Measurements from ENCODE around the gene LSM12.
"Not testable (repeated sequence)": the region's sequence is repeated elsewhere in the genome, so short reads cannot be mapped to it uniquely, and the experiment has no call there.

LSM12 gene

GRCh38 chr17:44066204-44066930 lies at the start of gene LSM12:
Gene LSM12 (minus strand): TSS chr17:44066671. CDS start chr17:44066587, 84 bp downstream.
- peak; percentile 84 for DNase-seq

DNA sequence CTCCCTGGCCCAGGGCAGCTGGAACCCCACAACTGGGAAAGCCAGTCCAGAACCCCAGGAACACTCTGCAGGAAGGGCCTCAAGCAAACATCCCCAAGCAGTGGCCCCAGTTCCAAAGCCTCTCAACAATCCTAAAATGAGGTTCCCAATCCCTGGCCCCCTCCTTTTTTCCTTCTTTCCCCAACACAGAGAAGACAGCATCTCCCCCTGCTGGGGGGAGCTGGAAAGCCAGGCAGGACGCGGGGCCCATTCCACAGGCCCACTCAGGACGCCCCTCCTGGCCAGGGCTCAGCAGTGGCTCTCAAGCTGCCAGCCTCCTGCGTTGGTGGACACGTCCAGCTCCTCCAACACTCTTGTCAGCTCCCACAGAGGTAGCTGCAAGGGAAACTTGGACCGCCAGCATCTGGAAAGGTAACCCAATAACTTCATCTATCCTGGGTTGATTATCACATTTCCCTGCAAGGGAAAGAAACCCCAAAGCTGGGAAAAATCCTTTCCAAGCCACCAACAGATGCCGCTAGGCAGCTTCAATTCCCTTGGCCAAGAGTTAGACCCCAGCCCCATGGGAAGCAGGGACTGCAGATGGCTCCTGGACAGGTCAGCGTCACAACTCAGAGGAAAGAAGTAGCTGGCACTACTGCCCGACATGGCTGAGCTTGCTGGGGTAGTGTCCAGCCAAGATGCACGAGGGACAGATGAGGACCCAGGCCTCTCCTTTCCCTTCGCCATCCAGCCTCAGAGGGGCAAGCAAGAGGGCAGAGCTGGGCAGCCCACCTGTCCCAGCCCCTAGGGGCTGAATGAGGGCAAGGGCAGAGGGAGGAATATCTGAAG lies 49.3 kb upstream of the LSM12 start:
- DNase-seq = no peak

DNA sequence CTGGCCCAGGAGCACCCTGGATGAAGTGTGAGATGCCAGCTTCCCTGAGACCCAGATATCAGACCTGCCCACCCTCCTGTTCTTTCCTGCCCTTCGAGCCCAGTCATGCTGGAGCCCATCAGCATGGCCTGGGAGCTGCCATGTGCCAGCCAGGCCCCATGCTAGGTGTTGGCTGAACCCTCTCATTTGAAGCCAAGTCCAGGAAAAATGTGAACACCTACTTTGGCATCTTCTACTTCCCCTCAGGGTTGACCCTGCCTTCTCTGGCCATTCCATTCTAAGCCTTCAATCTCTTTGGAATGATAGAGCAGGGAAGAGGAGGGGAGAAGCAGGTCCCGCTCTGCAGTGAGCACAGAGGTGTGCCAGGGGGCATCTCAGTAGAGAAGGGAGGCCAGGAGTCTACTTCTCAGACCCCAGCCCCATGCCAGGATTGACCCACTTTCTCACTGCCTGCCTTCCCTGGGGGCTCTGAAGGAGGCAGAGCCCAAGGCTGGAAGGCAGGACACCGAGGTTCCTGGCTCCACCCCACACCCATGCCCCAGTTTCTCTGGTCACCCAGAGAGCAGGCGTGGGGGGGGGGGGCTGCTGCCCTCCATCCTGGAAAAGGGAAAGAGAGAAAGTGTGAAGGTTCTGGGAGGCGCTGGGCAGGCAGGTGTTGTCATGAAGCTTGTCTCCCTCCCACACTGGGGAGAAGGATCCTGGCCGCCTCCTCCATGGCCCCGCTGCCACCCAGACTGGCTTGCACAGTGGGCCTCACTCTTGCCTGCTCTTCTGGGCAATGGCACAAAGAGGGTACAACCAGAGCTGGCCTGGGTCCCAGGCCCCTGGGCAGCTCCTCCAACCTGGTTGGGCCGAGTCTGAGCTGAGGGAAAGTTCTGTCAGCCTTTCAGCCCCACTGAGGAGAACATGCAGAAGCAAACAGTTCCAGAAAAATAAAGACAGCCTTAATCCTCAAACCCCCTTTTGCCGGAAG lies 47.7 kb upstream of the LSM12 start:
- no peak for DNase-seq

DNA sequence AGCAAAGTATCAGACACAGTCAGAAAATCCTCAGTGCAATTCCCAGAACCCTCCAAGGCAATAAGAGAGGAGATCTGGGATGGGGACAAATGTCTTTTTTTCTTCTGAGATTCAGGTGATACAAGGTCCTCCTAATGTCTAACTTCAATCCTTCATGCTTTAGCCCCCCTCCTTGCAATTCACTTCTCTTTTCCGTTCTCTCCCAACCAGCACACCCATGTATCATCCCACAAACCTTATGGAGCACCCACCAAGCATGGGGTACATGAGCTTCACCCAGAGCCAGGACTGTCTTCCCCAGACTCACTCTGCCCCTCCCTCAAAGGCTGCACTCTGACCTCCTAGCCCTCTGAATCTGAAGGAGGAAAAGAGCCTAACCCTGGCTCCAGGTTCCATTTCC lies 46.9 kb upstream of the LSM12 start:
- DNase-seq = no peak

DNA sequence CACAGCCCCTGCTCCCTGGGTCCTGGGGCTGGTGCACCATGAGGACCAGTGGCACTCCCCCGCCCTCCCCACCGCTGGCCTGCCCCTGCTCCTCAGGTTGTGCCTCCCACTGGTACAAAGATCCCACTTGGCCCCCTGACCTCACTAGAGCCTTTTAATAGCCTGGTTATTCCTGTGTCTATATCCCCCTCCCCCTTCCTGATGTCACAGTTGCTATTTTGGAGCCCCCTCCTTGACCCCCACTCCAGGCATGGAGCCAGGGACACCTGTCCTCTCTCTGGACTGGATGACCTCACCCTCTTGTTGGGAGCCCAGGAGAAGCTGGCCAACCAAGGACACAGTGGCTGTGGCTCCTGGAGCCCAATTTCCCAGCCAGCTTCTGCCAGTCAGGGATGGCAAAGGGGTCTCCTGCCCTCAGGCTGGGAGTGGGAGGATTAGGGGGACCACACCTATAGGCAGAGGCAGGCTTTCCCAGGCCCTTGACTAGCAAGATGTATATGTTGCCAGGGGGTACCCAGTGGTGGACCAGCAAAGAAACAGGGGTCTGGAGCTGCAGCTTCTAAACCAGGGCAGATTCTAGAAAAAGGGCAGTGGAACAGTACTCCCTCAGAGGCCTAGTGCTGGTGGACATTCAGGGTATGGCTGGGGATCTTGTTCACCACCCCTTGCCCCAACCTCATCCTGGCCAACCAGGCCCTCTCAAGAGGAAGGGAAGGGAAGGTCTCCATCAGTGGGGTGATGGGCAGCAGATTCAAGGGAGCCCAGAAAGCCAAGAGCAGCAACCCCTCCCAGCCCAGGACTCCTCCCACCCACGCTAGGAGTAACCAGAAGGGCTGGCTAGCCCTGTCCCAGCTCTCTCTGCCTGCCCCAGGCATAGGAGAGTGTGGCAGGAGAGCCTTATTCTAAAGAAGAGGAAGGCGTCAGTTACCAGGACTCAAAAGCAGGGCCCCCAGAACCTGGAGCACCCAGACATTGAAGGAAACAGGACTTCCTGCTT lies 46.1 kb upstream of the LSM12 start:
- no peak for DNase-seq

DNA sequence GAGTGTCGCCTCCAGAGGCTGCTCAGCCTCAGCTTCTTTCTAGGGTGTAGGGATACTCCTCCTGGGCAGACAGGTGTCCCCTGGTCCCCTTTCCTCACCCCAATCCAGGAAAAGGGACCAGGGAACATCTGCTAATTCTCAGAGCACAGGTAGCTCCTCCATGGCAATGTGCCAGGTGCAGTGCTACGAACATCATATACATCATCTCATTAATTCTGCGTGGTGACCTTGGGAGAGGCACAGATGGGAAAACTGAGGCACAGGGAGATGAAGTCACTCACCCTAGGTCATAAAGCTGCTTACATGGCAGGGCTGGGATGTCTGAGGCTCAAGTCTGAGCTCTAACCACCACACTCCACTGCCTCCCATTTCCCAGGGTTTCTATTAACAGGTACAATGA lies 45.3 kb upstream of the LSM12 start:
- DNase-seq = no peak

DNA sequence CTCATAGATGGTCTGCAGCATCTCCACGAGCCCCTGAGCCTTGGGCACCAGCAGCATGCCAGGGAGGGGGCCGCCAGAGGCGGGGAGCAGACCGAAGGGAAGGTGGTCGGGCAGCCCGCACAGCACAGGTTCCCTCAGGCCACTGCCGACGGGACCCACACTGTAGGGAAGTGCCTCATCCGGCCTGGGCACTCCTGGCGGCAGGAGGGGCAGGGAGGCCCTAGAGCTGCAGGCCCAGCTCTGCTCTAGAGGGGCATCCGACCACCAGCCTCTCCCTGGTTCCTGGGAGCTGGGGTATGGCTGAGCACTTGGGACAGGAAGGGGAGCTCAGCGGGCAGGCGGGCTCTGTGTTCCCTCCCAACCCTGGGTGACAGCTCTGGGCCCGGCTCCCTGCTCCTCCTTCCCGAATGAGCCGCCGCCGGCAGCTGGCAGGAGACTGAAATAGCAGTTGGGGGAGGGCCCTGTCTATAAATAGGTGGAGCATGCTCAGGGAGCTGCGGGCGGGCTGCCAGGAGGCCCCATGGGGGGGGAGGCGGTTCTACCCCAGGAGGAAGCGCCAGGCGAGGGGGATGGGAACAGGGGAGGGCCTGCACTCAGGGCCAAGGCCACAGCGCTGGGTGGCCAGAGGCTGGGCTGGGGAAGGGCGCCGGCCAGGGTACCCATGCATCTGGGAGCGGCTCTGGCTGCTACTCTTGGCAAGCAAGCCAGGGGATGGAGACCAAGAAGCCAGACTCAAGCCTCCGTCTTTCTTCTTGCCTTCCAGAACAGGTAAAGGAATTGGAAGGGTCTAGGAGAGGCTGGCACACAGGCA lies 44.6 kb upstream of the LSM12 start:
- DNase-seq = peak; percentile 8

- DNase-seq = no peak
Measured at GRCh38 chr17:44110011-44110686, 43.7 kb upstream of the LSM12 start.

DNA sequence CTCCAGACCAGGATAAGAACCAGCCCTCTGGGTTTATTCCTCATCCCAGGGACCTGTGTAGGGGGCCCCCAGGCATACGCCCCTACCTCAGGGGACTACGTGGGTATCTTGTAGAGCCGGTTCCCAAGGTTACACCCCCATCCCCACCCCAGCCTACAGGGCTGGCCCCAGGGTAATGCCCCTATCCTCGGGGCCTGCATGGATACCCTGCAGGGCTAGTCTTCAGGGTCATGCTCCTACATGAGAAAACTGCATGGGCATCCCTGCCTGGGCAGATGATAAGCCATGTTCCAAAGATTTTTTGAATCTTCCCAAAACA lies 42.8 kb upstream of the LSM12 start:
- DNase-seq = no peak

- no peak for DNase-seq
Measured at GRCh38 chr17:44108440-44109311, 42.2 kb upstream of the LSM12 start.

DNA sequence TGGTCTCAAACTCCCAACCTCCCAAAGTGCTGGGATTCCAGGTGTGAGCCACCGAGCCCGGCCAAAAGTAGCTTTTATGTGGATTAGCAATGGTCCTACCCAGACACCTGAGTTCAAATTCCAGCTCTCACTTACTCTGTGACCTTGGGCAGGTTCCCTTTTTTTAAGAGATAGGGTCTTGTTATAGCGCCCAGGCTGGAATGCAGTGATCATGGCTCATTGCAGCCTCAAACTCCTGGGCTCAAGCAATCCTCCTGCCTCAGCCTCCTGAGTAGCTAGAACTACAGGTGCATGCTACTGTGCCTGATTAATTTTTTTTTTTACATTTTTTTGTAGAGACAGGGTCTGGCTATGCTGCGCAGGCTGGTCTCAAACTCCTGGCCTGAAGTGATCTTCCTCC lies 40.3 kb upstream of the LSM12 start:
- no peak for DNase-seq

DNA sequence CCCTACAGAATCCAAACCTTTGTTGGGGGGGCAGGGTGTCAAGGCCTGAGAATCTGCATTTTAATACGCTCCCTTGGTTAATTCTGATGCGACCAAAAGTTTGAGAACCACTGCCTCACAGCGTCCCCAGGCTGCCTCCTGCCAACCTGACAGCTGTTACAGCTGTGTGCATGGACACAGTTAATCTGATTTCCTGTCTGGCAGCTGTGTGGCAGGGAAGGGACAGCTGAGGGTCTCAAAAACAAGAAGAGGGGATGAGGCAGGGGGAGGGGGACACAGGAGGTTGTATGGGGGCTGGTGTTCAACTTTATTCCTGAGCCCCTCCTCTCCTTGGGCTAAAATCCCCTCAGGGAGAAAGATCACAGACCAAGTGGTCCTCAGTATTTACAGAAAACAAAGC lies 39.5 kb upstream of the LSM12 start:
- no peak for DNase-seq

DNA sequence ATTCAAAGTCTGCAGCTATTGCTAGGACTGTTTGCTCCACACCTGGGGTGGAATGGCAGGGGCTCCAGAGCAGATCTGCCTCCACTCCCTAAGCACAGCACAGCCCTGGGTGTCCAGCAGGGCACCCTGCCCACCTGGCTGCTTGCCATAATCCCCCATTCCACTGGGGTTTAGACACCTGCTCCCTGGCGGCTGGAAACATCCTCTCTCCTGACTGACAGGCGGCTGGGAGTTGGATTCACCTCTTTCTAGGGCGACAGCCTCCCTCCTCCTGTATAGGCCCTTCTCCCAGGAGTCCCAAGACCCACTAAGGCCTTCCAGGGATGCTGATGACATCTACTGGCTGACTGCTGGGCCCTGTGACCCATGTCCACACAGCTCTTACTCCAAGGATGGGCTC lies 39.0 kb upstream of the LSM12 start:
- DNase-seq = no peak

DNA sequence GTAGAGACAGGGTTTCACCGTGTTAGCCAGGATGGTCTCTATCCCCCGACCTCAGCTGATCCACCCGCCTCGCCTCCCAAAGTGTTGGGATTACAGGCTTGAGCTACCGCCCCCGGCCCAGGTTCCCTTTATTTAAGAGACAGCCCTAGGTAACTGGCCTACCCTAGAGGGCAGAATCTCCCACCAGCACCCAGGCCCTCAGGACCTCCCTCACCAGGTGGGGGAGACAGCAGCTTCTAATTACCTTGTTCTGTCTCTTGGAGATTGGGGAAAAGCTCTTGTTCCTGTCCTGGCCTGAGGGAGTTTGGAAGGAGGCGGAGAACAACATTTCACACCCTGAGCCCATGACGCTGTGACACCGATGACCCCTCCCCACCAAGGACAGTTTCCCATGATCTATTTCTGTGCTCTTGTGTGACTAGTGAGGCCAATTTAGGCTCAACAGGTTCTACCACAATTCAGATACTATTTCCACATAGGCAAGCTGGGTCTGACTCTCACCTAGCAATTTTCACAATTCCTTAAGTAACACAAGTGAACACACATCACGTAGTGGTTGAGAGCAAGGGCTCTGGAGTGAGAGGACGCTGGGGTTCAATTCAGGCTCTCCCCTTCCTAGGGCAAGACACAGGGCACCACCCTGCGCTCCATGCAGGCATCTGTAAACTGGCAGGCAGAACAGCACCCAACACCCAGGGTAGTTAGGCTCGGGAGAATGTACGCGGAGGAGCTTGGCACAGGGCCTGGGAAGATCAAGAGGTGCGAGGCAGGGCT lies 36.6 kb upstream of the LSM12 start:
- no peak for DNase-seq

- DNase-seq = not testable (repeated sequence)
Measured at GRCh38 chr17:44101858-44102257, 35.4 kb upstream of the LSM12 start.

DNA sequence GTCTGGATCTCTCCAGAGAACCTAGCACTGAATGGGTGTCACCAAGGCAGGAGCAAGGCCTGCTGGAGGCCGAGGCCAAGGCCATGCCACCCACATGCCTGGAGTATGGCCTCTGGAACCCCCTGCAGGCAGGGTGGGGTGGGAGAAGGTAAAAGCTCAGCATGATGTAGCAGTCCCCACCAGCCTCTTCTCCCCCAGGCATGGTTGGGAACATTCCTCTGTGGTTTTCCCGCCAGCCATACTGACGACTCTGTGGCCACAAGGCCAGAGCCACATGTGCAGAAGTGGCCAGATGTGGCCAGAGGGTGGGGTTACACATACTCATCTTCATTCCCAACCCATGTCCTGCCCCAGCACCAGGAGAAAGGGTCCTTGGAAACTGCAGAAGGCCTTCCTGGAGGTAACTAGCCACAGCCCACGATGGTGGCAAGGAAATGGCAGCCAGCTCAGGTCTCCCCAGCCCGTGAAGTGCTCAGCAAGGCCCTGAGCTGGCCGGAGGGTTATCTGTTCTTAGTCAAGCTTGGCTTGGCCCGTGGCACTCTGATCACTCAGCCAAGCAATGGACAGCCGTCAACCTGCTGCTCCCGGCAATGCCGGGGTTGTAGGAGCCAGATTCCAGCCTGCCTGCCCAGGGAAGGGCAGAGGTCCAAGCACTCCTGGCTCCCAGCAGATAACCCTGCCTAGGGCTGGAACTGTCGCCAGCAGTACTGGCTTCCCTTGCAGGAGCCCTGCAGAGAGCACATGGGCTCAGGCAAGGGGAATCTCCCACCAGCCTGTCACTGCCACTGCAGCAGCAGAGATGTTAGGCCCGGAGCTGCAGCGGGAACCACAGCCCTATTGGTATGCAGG lies 30.9 kb upstream of the LSM12 start:
- DNase-seq = no peak

DNA sequence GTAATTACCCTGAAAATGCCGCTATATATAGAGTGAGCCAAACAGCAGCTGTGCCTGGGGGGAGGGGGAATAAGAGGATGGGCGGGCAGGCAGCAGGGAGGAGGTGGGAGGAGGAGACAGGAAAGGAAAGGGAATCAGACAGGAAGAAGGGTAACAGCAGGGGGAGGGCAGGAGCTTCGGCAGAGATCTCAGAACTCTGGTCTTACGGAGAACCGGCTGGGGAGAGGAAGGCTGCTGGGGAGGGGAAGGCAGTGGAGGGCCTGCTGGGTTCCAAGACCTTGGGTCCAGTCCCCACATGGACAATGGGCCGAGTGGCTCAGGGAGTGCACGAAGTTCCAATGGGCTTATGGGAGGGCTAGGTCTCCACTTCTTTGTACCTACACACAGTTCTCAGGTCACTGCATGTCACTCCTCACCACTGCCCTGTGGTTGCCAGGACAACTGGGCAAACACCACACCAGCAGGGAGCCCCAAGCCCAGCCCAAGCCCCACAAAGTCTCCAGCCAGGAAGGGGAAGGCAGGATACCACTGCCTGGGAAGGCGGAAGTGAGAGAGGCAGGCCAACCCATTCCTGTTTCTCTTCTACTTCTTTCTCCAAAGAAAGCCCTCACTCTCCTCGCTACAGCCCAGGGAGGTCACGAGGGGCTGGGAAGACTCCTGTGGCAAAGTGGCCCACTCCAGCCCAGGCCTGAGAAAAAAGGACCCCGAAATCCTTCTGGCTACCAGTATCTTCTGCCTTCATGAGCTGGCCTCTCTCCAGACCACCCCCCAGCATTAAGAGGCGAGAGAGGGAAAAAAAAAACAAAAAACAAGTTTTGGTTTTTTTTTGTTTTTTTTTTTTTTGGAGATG lies 29.4 kb upstream of the LSM12 start:
- no peak for DNase-seq

Measured in stimulated activated naive CD4-positive, alpha-beta T cell treated with Interleukin-2 at 50 U/mL for 16 hours (primary cell).